Neuronal stem cell (in vitro differentiated cells): ENCODE measurements around the gene ZSWIM6.

ENCODE experiments used
- DNase-seq: peaks from one replicate; pipeline ENCODE4 v3.0.0-alpha.2; 2013; ENCODE audit warnings: low spot score
- H2AFZ ChIP-seq: one replicate; pipeline ENCODE4 v1.6.1; 2013; ENCODE audit warnings: mild to moderate bottlenecking, low read length, inconsistent platforms
- H2AK5ac ChIP-seq: 2 replicates; pipeline ENCODE4 v1.6.1; 2013; ENCODE audit warnings: low read depth, mild to moderate bottlenecking, inconsistent platforms, low read length, moderate library complexity, mixed read lengths
- H2BK120ac ChIP-seq: 2 replicates; pipeline ENCODE4 v1.6.1; 2013; ENCODE audit warnings: low read depth, mild to moderate bottlenecking, inconsistent platforms, low read length, moderate library complexity, mixed read lengths
- H2BK12ac ChIP-seq: one replicate; pipeline ENCODE4 v1.6.1; 2013; ENCODE audit warnings: low read length, inconsistent platforms
- H2BK15ac ChIP-seq: 2 replicates; pipeline ENCODE4 v1.6.1; 2013; ENCODE audit warnings: mild to moderate bottlenecking, low read length, inconsistent platforms, mixed read lengths
- H2BK5ac ChIP-seq: one replicate; pipeline ENCODE4 v1.6.1; 2013; ENCODE audit warnings: inconsistent platforms, mild to moderate bottlenecking, low read length, moderate library complexity
- H3K14ac ChIP-seq: one replicate; pipeline ENCODE4 v1.6.1; 2013; ENCODE audit warnings: low read length, inconsistent platforms
- H3K18ac ChIP-seq: 2 replicates; pipeline ENCODE4 v1.6.1; 2013; ENCODE audit warnings: low read length, inconsistent platforms
- H3K23ac ChIP-seq: 2 replicates; pipeline ENCODE4 v1.6.1; 2013; ENCODE audit warnings: low read depth, mild to moderate bottlenecking, mixed read lengths, low read length, inconsistent platforms; ENCODE audit not compliant: poor library complexity
- H3K27ac ChIP-seq: replicated peaks from 3 replicates; pipeline ENCODE4 v1.5.1; 2013; ENCODE audit warnings: low read length, inconsistent platforms
- H3K27me3 ChIP-seq, 3 experiments: 2 replicates each; pipeline ENCODE4 v1.6.1; 2013; ENCODE audit warnings: low read length in 3 of 3, mild to moderate bottlenecking in 2 of 3, inconsistent platforms in 1 of 3, low read depth in 1 of 3, mixed read lengths in 1 of 3, moderate library complexity in 1 of 3; ENCODE audit not compliant: control insufficient read depth in 3 of 3, insufficient read depth in 3 of 3
- H3K36me3 ChIP-seq, 2 donors: replicated peaks in 1 of 2; 2 replicates each; pipeline ENCODE4 v1.6.1; 2013; ENCODE audit warnings: low read length in 2 of 2; ENCODE audit not compliant: control insufficient read depth in 2 of 2, insufficient read depth in 2 of 2
- H3K4ac ChIP-seq: 2 replicates; pipeline ENCODE4 v1.6.1; 2013; ENCODE audit warnings: inconsistent platforms, mild to moderate bottlenecking, low read length, moderate library complexity
- H3K4me1 ChIP-seq, 2 donors: 1 replicate in 1 of 2; 2 replicates in 1 of 2; pipeline ENCODE4 v1.6.1; 2013; ENCODE audit warnings: low read length in 2 of 2, low read depth in 1 of 2; ENCODE audit not compliant: control insufficient read depth in 2 of 2, insufficient read depth in 1 of 2
- H3K4me2 ChIP-seq: one replicate; pipeline ENCODE4 v1.6.1; 2013; ENCODE audit warnings: mild to moderate bottlenecking, low read length, inconsistent platforms; ENCODE audit not compliant: insufficient read depth, poor library complexity, severe bottlenecking
- H3K4me3 ChIP-seq, 2 donors: 2 replicates each; pipeline ENCODE4 v1.5.1; 2013; ENCODE audit warnings: low read length in 2 of 2, mild to moderate bottlenecking in 2 of 2, inconsistent platforms in 1 of 2, moderate library complexity in 1 of 2
- H3K79me1 ChIP-seq: one replicate; pipeline ENCODE4 v1.6.1; 2013; ENCODE audit warnings: low read depth, mild to moderate bottlenecking, inconsistent platforms, low read length, moderate library complexity
- H3K9ac ChIP-seq: one replicate; pipeline ENCODE4 v1.6.1; 2013; ENCODE audit warnings: mild to moderate bottlenecking, low read depth, low read length, inconsistent platforms; ENCODE audit not compliant: poor library complexity
- H3K9me3 ChIP-seq, 2 donors: replicated peaks in 1 of 2; 2 replicates each; pipeline versions ENCODE3 to v1.6.1; 2013; ENCODE audit warnings: low read length in 2 of 2, mild to moderate bottlenecking in 2 of 2, inconsistent platforms in 1 of 2, low read depth in 1 of 2, mixed read lengths in 1 of 2, moderate library complexity in 1 of 2; ENCODE audit not compliant: control insufficient read depth in 2 of 2, insufficient read depth in 1 of 2
- H4K8ac ChIP-seq: one replicate; pipeline ENCODE4 v1.6.1; 2013; ENCODE audit warnings: low read depth, mild to moderate bottlenecking, inconsistent platforms, low read length, moderate library complexity
- H4K91ac ChIP-seq: one replicate; pipeline ENCODE4 v1.6.1; 2013; ENCODE audit warnings: low read length, low read depth, mild to moderate bottlenecking, inconsistent platforms; ENCODE audit not compliant: poor library complexity
- WGBS, 2 donors: extraction: QIAGEN DNeasy Blood & Tissue Kit; methylation state at CpG; one replicate each; pipeline ENCODE4 v1.1.7; 2013; ENCODE audit warnings: missing lambda C conversion rate in 2 of 2, mixed read lengths in 1 of 2; ENCODE audit not compliant: insufficient read length in 2 of 2, insufficient replicate concordance in 1 of 2; ENCODE audit errors: extremely low coverage in 2 of 2; 5-methylcytosine and 5-hydroxymethylcytosine counted together

ZSWIM6 gene

DNA sequence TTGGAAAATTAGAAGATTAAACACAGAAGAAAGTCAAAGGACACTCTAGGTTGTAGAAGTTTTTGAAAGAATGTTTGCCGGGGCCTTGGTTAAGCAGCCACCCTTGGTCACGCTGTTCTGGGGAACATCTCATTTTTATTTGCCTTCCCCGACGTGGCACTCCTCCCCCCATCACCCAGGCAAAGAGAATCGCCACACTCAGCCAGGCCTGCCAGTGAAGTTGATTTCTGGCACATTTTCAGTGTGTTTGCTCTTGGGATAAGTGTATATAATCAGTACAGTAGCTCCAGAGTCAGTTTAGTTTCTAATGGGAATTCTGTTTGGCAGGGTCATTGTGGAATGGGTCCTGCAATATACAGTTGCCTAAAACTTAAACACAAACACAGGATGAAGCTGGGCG, 243.5 kb downstream of the ZSWIM6 start:
- no peak overlapping the region for H2AK5ac ChIP-seq
- no peak overlapping the region for H4K8ac ChIP-seq
- H3K27me3 ChIP-seq = no peaks in the 10 kb centered on the region
- no peak overlapping the region for H3K14ac ChIP-seq
- no peak overlapping the region for H3K27ac ChIP-seq
- no peaks in the 10 kb centered on the region for H3K36me3 ChIP-seq
- peaks cover 5 to 11% of the 10 kb centered on the region in 2 donors for H3K4me1 ChIP-seq
- H3K18ac ChIP-seq = no peak overlapping the region
- H3K23ac ChIP-seq = no peak overlapping the region
- no peak for DNase-seq
- no peak overlapping the region for H3K4me2 ChIP-seq
- H2BK15ac ChIP-seq = no peak overlapping the region
- H4K91ac ChIP-seq = no peak overlapping the region
- no peak overlapping the region for H2BK12ac ChIP-seq
- peak overlapping the region; percentile 52 for H2AFZ ChIP-seq
- no CpG with 5 or more reads among the region's 6 CpGs for WGBS, 2 donors
- H2BK120ac ChIP-seq = no peak overlapping the region
- peaks cover 0 to 7% of the 10 kb centered on the region in 2 donors for H3K9me3 ChIP-seq
- no peaks in the 10 kb centered on the region for H3K79me1 ChIP-seq
- no peak overlapping the region for H3K4ac ChIP-seq
- H2BK5ac ChIP-seq = no peak overlapping the region
- H3K9ac ChIP-seq = no peak overlapping the region
- H3K4me3 ChIP-seq = no peak overlapping the region

DNA sequence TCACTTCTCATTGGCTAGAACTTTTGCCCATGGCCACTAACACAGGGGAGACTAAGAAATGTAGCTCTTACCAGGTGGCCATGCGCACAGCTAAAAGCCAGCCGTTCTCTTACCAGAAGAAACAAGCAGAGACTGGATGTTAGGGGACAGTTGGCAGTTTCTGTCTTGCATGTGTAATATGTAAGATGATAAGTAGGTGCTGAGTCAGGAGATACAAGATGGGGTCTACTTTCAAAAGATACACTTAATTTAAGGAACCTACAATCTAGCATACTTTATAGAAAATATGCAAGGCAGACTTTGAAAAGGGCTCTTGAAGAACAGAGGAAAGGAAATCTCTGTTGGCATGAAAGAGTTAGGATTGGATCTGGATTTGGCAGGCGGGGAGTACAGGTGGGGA, 244.5 kb downstream of the ZSWIM6 start:
- H2BK120ac ChIP-seq = no peak overlapping the region
- no peak overlapping the region for H3K4ac ChIP-seq
- no peak overlapping the region for H4K8ac ChIP-seq
- H3K14ac ChIP-seq = no peak overlapping the region
- H2AK5ac ChIP-seq = no peak overlapping the region
- H3K18ac ChIP-seq = no peak overlapping the region
- H3K4me1 ChIP-seq = peaks cover 5 to 11% of the 10 kb centered on the region in 2 donors
- no peak overlapping the region for H2AFZ ChIP-seq
- no peak overlapping the region for H2BK12ac ChIP-seq
- DNase-seq = no peak
- no peak overlapping the region for H3K23ac ChIP-seq
- H3K4me2 ChIP-seq = no peak overlapping the region
- no CpG with 5 or more reads among the region's 3 CpGs for WGBS, 2 donors
- no peaks in the 10 kb centered on the region for H3K36me3 ChIP-seq
- H3K27me3 ChIP-seq = no peaks in the 10 kb centered on the region
- peaks cover 0 to 7% of the 10 kb centered on the region in 2 donors for H3K9me3 ChIP-seq
- H3K79me1 ChIP-seq = no peaks in the 10 kb centered on the region
- no peak overlapping the region for H3K27ac ChIP-seq
- no peak overlapping the region for H3K9ac ChIP-seq
- H4K91ac ChIP-seq = no peak overlapping the region
- H2BK5ac ChIP-seq = no peak overlapping the region
- no peak overlapping the region for H2BK15ac ChIP-seq
- H3K4me3 ChIP-seq = no peak overlapping the region

DNA sequence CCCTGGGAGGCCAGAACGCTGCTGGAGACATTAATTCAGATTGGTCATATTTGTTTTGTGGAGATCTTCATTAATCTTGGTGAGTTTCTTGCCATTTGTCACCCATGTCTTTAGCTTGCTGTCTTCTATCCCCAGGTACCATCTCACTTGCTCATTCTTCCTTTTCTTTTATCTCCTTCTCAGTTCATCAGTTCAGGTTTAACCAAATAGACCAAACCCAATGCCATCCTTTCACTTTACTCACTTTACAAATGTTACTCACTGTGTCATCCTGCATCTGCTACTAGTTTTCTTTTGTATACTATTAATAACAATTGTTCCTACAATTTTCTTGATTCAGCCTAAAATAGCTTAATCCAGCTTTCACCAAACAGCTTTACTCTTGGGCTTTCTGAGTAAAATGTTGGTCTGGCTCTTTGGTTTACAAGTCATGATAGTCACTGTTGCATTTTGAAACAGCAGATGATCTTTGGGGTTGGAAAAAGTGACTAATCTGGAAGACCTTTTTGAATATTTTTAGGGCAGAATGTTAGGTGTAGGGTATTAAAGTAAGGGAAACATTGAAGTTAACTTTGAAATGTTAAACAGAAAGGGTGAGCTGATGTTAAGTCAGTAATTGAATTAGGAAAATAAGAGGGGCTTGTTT, 246.9 kb downstream of the ZSWIM6 start:
- WGBS, 2 donors = no CpG with 5 or more reads among the region's 1 CpG
- Histone ChIP-seq H3K79me1 (no peaks in the 10 kb centered on the region), H4K91ac (no peak overlapping the region), H3K14ac (no peak overlapping the region), H2AFZ (no peak overlapping the region), H2BK12ac (no peak overlapping the region), H3K4me3 (no peak overlapping the region), H3K4me1 (peaks cover 5 to 19% of the 10 kb centered on the region in 2 donors), H3K4ac (no peak overlapping the region), H3K9me3 (no peaks in the 10 kb centered on the region), H3K27me3 (no peaks in the 10 kb centered on the region), H2BK15ac (no peak overlapping the region), H4K8ac (no peak overlapping the region), H3K23ac (no peak overlapping the region), H3K9ac (no peak overlapping the region), H3K27ac (no peak overlapping the region), H3K18ac (no peak overlapping the region), H2BK120ac (no peak overlapping the region), H2AK5ac (no peak overlapping the region), H2BK5ac (no peak overlapping the region), H3K36me3 (no peaks in the 10 kb centered on the region), H3K4me2 (no peak overlapping the region)
- no peak for DNase-seq

DNA sequence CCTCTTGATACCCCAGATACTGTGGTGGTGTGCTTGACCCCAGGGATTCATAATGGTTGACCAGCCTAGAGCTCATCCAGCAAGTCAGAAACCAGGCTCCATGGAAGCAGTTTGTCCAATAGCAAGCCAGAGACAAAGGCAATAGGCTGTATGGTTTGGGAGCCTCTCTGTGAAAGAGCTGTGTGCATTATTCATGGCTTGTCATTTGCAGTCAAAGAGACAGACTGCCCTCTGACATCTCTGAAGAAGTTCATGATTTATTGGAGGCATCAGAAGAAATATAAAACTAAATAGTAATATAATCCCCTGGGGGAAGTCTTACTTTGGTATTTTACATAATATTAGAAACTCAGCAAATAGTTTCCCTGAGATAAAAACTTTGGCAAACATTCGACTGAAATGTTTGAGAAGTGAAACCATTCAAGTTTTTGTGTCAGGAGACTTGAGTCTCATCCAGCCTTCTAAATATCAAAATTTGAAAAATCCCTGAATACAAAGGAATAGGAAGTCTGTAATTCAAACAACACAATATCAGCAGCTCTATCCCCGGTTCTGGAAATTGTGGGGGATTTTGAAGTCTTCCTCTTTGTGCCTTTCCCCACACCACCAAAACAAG, 250.3 kb downstream of the ZSWIM6 start:
- Histone ChIP-seq H3K14ac (no peak overlapping the region), H3K79me1 (no peaks in the 10 kb centered on the region), H4K91ac (no peak overlapping the region), H2BK120ac (no peak overlapping the region), H3K27me3 (no peaks in the 10 kb centered on the region), H2BK5ac (no peak overlapping the region), H2AK5ac (no peak overlapping the region), H3K9me3 (peaks cover 0 to 7% of the 10 kb centered on the region in 2 donors), H2AFZ (peak overlapping the region; percentile 13), H3K36me3 (no peaks in the 10 kb centered on the region), H3K27ac (no peak overlapping the region), H3K23ac (no peak overlapping the region), H3K4me2 (no peak overlapping the region), H3K4me1 (peaks cover 0 to 9% of the 10 kb centered on the region in 2 donors), H3K18ac (no peak overlapping the region), H4K8ac (no peak overlapping the region), H3K9ac (no peak overlapping the region), H3K4ac (no peak overlapping the region), H2BK15ac (no peak overlapping the region), H2BK12ac (no peak overlapping the region), H3K4me3 (no peak overlapping the region)
- DNase-seq = no peak
- WGBS, 2 donors = no CpG with 5 or more reads among the region's 2 CpGs
